ENCODE measurements around the gene DAPL1. TPM values are rescaled to one million over a fixed set of nuclear protein-coding genes. Genes with fewer than 3 reads are reported as not detected.

Gene DAPL1
- total RNA-seq, result not detected

GRCh38 chr2:158795195-158795924 lies at the start of gene DAPL1:
TSS of gene DAPL1 (plus strand) at chr2:158795317. CDS start at chr2:158795373, 56 bp downstream.
- intact Hi-C loops (cut with DNase I), result no loop called here
- TF ChIP-seq, protein P1, sequence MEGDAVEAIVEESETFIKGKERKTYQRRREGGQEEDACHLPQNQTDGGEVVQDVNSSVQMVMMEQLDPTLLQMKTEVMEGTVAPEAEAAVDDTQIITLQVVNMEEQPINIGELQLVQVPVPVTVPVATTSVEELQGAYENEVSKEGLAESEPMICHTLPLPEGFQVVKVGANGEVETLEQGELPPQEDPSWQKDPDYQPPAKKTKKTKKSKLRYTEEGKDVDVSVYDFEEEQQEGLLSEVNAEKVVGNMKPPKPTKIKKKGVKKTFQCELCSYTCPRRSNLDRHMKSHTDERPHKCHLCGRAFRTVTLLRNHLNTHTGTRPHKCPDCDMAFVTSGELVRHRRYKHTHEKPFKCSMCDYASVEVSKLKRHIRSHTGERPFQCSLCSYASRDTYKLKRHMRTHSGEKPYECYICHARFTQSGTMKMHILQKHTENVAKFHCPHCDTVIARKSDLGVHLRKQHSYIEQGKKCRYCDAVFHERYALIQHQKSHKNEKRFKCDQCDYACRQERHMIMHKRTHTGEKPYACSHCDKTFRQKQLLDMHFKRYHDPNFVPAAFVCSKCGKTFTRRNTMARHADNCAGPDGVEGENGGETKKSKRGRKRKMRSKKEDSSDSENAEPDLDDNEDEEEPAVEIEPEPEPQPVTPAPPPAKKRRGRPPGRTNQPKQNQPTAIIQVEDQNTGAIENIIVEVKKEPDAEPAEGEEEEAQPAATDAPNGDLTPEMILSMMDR (IDR thresholded peaks at IDR 0.05), result no peak
- no peak for DNase-seq (ENCODE audit: low spot score in 2 of 2)
- Histone ChIP-seq H3K27ac (no peak within 1 kb of the TSS), H3K9me3 (no peaks in the 10 kb centered on the region), H3K4me3 (peak within 1 kb of the TSS; percentile 22 to 47), H3K27me3 (no peaks in the 10 kb centered on the region), H3K4me1 (no peaks in the 10 kb centered on the region), H3K36me3 (no peaks in the 10 kb centered on the region)

DNA sequence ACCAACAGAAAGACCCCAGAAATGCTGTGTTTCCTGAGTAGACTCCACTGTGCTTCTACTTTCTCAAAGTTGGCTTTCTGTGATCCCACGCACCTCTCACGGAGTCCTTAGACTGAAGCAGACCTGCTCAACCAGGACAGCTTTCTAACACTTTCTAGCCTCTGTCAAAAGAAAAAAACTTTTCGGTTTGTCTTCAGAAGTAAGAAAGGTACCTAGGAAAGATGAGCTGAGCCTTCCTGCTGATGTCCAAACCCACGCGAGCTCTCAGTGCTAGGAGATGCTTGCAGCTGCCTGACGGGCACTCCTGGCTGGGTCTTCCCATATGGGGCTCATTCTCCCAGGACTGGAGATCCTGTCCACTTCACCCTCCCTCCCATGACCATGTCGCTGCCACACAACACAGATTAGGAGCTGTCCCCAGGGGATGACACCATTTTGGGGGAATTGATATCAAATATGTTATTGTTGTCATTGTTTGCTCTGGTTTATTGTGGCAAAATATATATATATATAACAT lies 49.2 kb upstream of the DAPL1 start:
- H3K36me3 ChIP-seq, result no peaks in the 10 kb centered on the region
- no peaks in the 10 kb centered on the region for H3K4me1 ChIP-seq
- intact Hi-C loops (cut with DNase I), result no loop called here
- H3K27me3 ChIP-seq, result no peaks in the 10 kb centered on the region
- no peak overlapping the region for H3K4me3 ChIP-seq
- TF ChIP-seq, protein P1 (IDR thresholded peaks at IDR 0.05), result no peak
- DNase-seq (ENCODE audit: low spot score in 2 of 2), result no peak
- H3K9me3 ChIP-seq, result no peaks in the 10 kb centered on the region
- H3K27ac ChIP-seq, result no peak overlapping the region

DNA sequence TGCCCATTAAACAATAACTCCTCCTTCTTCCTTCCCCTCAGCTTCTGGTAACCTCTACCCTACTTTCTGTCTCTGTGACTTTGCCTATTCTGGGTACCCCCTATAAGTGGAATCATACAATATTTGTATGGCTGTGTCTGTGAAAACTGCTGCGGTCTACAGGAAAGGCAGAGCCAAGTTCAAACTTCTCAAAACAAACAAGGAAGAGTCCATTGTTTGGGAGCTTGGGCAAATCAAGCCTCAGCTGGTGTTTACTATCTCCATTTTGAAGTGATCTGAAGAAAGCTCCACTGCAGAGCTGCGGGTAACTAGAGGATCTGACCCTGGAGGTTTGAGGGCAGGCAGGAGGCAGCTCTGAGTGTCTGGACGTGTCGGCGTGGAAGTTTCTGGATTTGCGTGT lies 48.6 kb upstream of the DAPL1 start:
- H3K4me1 ChIP-seq, result no peaks in the 10 kb centered on the region
- no peak overlapping the region for H3K27ac ChIP-seq
- H3K27me3 ChIP-seq, result no peaks in the 10 kb centered on the region
- DNase-seq (ENCODE audit: low spot score in 2 of 2), result no peak
- no peaks in the 10 kb centered on the region for H3K36me3 ChIP-seq
- intact Hi-C loops (cut with DNase I), result no loop called here
- H3K4me3 ChIP-seq, result no peak overlapping the region
- H3K9me3 ChIP-seq, result no peaks in the 10 kb centered on the region
- TF ChIP-seq, protein P1 (IDR thresholded peaks at IDR 0.05), result no peak

- Histone ChIP-seq H3K27me3 (no peaks in the 10 kb centered on the region), H3K4me1 (no peaks in the 10 kb centered on the region), H3K9me3 (no peaks in the 10 kb centered on the region), H3K4me3 (no peak overlapping the region), H3K36me3 (no peaks in the 10 kb centered on the region), H3K27ac (no peak overlapping the region)
- TF ChIP-seq, protein P1 (IDR thresholded peaks at IDR 0.05), result no peak
- intact Hi-C loops (cut with DNase I), result no loop called here
- DNase-seq (ENCODE audit: low spot score in 2 of 2), result no peak
Measured at GRCh38 chr2:158747281-158747680, 47.8 kb upstream of the DAPL1 start.

- no peak overlapping the region for H3K4me3 ChIP-seq
- TF ChIP-seq, protein P1 (IDR thresholded peaks at IDR 0.05), result no peak
- no peak overlapping the region for H3K27ac ChIP-seq
- no peaks in the 10 kb centered on the region for H3K27me3 ChIP-seq
- DNase-seq (ENCODE audit: low spot score in 2 of 2), result no peak
- peaks cover 0 to 4% of the 10 kb centered on the region in 2 donors for H3K4me1 ChIP-seq
- intact Hi-C loops (cut with DNase I), result no loop called here
- no peaks in the 10 kb centered on the region for H3K36me3 ChIP-seq
- no peaks in the 10 kb centered on the region for H3K9me3 ChIP-seq
Measured at GRCh38 chr2:158748926-158749590, 46.1 kb upstream of the DAPL1 start.

All from ascending aorta (tissue), 2 donors.